ENCODE data around the gene PDCD11. TPM values are rescaled to one million over a fixed set of nuclear protein-coding genes. Genes with fewer than 3 reads are reported as not detected.
"Not testable (repeated sequence)": the region's sequence is repeated elsewhere in the genome, so short reads cannot be mapped to it uniquely, and the experiment has no call there.

PDCD11 gene
- total RNA-seq, 4 donors from 2014 or later = 16.7 to 32.6 (median 26.2) TPM

DNA sequence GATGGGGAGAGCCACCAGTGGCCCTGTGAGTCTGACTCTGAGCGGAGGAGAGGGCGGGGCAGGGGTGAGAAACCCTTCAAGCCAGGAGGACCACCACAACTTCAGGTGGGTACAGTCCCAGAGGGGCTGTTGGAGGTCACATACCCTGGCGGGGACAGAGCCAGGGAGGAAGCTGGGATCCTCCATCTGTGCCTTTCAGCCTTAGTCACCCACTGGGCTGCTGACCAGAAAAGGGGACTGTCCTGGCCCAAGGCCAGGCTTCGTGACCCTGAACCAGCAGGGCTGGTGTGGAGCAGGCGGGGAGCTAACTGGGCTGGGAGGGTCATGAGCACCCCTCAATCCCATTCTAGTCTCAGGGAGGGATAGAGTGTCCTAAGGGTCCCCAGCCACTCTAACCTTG is 84.1 kb downstream of the PDCD11 start:
- no peaks in the 10 kb centered on the region for H3K36me3 ChIP-seq
- no peak for DNase-seq
- intact Hi-C loops (cut with DNase I) = loop anchor here (5.0 kb wide), 1 partner anchor 63 kb away; no protein-coding TSS in a partner anchor
- no peak for TF ChIP-seq POLR2A (IDR thresholded peaks at IDR 0.05)
- TF ChIP-seq, protein P1, sequence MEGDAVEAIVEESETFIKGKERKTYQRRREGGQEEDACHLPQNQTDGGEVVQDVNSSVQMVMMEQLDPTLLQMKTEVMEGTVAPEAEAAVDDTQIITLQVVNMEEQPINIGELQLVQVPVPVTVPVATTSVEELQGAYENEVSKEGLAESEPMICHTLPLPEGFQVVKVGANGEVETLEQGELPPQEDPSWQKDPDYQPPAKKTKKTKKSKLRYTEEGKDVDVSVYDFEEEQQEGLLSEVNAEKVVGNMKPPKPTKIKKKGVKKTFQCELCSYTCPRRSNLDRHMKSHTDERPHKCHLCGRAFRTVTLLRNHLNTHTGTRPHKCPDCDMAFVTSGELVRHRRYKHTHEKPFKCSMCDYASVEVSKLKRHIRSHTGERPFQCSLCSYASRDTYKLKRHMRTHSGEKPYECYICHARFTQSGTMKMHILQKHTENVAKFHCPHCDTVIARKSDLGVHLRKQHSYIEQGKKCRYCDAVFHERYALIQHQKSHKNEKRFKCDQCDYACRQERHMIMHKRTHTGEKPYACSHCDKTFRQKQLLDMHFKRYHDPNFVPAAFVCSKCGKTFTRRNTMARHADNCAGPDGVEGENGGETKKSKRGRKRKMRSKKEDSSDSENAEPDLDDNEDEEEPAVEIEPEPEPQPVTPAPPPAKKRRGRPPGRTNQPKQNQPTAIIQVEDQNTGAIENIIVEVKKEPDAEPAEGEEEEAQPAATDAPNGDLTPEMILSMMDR (IDR thresholded peaks at IDR 0.05) = no peak
- H3K4me1 ChIP-seq = peaks cover 0 to 20% (median 6%) of the 10 kb centered on the region in 3 donors
- no peaks in the 10 kb centered on the region for H3K9me3 ChIP-seq
- H3K27me3 ChIP-seq = no peaks in the 10 kb centered on the region
- no peak overlapping the region for H3K4me3 ChIP-seq
- WGBS, 2 donors = 14 to 29% methylated on average over 1 of the region's 5 CpGs
- no peak overlapping the region for H3K27ac ChIP-seq

DNA sequence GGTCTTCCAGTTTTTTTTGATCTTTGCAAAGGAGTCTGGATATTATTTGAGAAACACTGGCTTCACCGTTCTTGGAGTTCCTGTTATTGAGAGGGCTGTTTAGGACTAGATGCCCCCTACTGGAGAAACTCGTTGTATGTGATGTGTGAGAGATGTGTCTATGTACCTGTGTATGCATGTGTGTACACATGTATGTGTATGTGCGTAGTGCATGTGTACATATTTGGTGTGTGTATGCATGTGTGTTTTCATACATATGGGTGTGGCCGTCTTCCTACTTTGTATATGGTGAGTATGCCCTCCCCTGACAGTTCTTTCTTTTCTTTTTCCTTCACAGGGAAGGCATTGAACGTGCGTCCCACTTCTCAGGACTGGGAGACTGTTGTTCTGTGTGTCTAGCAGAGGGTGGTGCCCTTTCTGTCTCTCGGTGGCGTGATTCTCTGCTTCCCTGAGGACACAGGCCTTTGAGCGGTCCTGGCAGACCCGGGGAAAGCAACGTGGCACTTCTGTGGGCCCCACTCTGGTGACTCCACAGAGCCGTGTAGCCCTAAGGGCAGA is 85.6 kb downstream of the PDCD11 start:
- TF ChIP-seq POLR2A (IDR thresholded peaks at IDR 0.05) = no peak
- TF ChIP-seq, protein P1 (IDR thresholded peaks at IDR 0.05) = peak; percentile 46 to 62 (median 58)
- peaks cover 0 to 24% (median 6%) of the 10 kb centered on the region in 3 donors for H3K4me1 ChIP-seq
- no peak overlapping the region for H3K27ac ChIP-seq
- H3K9me3 ChIP-seq = no peaks in the 10 kb centered on the region
- 29 to 35% methylated on average over 6 to 7 of the region's 12 CpGs for WGBS, 2 donors
- intact Hi-C loops (cut with DNase I) = loop anchor here (5.0 kb wide), 1 partner anchor 65 kb away; no protein-coding TSS in a partner anchor
- no peaks in the 10 kb centered on the region for H3K27me3 ChIP-seq
- no peak overlapping the region for H3K4me3 ChIP-seq
- DNase-seq = no peak
- no peaks in the 10 kb centered on the region for H3K36me3 ChIP-seq

DNA sequence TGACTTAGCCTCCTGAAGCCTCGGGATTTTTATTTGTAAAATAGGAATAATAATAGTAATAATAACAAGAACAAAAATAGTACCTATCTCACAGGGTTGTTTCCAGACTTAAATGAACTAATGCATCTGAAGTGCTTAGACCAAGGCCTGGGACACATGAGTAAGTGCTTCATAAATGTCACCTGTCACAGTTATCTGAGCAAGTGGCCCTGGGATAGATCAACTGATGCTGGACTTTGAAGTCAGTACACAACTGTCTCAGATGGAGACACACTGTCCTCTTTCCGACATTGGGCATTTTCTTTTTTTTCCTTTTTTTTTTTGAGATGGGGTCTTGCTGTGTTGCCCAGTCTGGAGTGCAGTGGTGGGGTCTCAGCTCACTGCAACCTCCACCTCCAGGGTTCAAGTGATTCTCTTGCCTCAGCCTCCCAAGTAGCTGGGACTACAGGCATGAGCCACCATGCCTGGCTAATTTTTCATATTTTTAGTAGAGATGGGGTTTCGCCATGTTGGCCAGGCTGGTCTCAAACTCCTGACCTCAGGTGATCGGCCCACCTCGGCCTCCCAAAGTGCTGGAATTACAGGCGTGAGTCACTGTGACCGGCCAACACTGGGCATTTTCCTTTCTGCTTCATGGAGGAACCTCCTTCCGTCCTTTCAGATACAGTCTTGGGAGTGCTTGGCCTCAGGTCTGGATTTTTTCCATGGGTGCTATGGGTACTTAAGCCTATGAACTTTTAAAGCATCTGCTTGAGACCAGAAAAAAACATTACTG is 90.4 kb downstream of the PDCD11 start:
- WGBS, 2 donors = 68 to 78% methylated on average over 3 to 8 of the region's 8 CpGs
- H3K36me3 ChIP-seq; H3K4me3 ChIP-seq; H3K4me1 ChIP-seq; intact Hi-C loops (cut with DNase I); H3K9me3 ChIP-seq; DNase-seq; H3K27ac ChIP-seq: not testable (repeated sequence)
- peaks cover 0 to 11% (median 0%) of the 10 kb centered on the region in 4 donors for H3K27me3 ChIP-seq

DNA sequence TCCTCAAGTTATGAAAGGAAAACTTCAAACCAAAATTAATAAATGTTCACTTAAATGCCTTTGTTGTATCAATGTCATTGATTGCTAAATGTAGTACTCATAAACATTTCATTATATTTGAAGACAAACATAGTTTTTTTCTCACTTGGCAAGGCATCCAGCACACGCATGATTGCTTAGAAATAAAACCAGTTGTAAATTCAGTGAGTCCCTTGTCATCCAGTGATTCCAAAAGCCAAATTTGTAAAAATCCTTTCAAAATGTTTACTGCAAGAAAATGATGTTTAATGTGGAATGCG is 90.9 kb downstream of the PDCD11 start:
- DNase-seq = no peak
- no peak overlapping the region for H3K4me3 ChIP-seq
- H3K36me3 ChIP-seq = no peaks in the 10 kb centered on the region
- H3K9me3 ChIP-seq = no peaks in the 10 kb centered on the region
- 65 to 81% methylated on average over 2 of the region's 2 CpGs for WGBS, 2 donors
- H3K4me1 ChIP-seq = peaks cover 0 to 12% (median 0%) of the 10 kb centered on the region in 3 donors
- peaks cover 0 to 16% (median 0%) of the 10 kb centered on the region in 4 donors for H3K27me3 ChIP-seq
- H3K27ac ChIP-seq = no peak overlapping the region
- TF ChIP-seq, protein P1 (IDR thresholded peaks at IDR 0.05) = no peak
- no peak for TF ChIP-seq POLR2A (IDR thresholded peaks at IDR 0.05)
- intact Hi-C loops (cut with DNase I) = no loop called here

DNA sequence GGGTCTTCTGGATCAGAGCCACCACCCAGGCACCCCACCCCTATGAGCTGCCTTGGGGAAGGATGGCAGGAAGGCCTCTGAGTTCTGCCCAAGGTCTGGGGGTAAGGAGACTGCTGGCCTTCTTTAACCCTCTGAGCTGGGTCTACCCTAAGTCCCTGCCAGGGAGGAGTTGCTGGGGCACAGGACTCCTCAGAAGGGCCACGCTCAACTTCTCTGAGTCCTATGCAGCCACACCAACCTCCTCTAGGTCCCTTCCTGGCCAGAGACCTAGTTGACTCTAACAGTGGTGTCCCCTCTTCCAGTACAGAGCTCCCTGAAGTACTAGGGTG is 94.5 kb downstream of the PDCD11 start:
- Histone ChIP-seq H3K27me3 (peaks cover 0 to 52% (median 10%) of the 10 kb centered on the region in 4 donors), H3K4me3 (no peak overlapping the region), H3K27ac (no peak overlapping the region), H3K36me3 (no peaks in the 10 kb centered on the region), H3K9me3 (no peaks in the 10 kb centered on the region), H3K4me1 (peaks cover 9 to 28% (median 14%) of the 10 kb centered on the region in 3 donors)
- no peak for DNase-seq
- intact Hi-C loops (cut with DNase I) = no loop called here
- WGBS, 2 donors = 100% methylated on average over 1 of the region's 1 CpG; no CpG with 5 or more reads in 1 of the 2 donors
- TF ChIP-seq, protein P1 (IDR thresholded peaks at IDR 0.05) = no peak
- TF ChIP-seq POLR2A (IDR thresholded peaks at IDR 0.05) = no peak

Measured in esophagus squamous epithelium (tissue), 5 donors.